Heart right ventricle (tissue), 16 donors: Measurements from ENCODE around the gene MRPL38. TPM values are rescaled to one million over a fixed set of nuclear protein-coding genes. Genes with fewer than 3 reads are reported as not detected.

Experiments used
- ATAC-seq, 8 donors: fragments of 200-7000 bp; cut with Tn5 transposase; one replicate each; pipeline ENCODE4 v1.9.1; 2020; ENCODE audit warnings: mild to moderate bottlenecking in 8 of 8, moderate library complexity in 8 of 8, moderate number of reproducible peaks in 1 of 8
- DNase-seq, 2 donors: peaks; one replicate each; pipeline ENCODE4 v3.0.0-alpha.2; 2020
- H3K27ac ChIP-seq, 10 donors: fragments of 200-600 bp; sonication (generic) in 2 of 10; one replicate each; pipeline versions ENCODE4 v1.5.0 to v1.8.0; 2020 to 2022; ENCODE audit warnings: mild to moderate bottlenecking in 3 of 10
- H3K27me3 ChIP-seq, 7 donors: fragments of 200-600 bp; one replicate each; pipeline ENCODE4 v1.8.0; 2021 to 2022; ENCODE audit warnings: mild to moderate bottlenecking in 2 of 7
- H3K36me3 ChIP-seq, 9 donors: fragments of 200-600 bp; sonication (generic) in 1 of 9; one replicate each; pipeline versions ENCODE4 v1.5.0 to v1.8.0; 2020 to 2022; ENCODE audit warnings: mild to moderate bottlenecking in 2 of 9
- H3K4me1 ChIP-seq, 9 donors: fragments of 200-600 bp; sonication (generic) in 1 of 9; one replicate each; pipeline versions ENCODE4 v1.5.0 to v1.8.0; 2020 to 2022; ENCODE audit warnings: mild to moderate bottlenecking in 4 of 9
- H3K4me3 ChIP-seq, 10 donors: fragments of 200-600 bp; sonication (generic) in 2 of 10; one replicate each; pipeline versions ENCODE4 v1.5.0 to v1.8.0; 2020 to 2022; ENCODE audit warnings: mild to moderate bottlenecking in 7 of 10, moderate library complexity in 2 of 10
- H3K9me3 ChIP-seq, 11 donors: fragments of 200-600 bp in 10 of 11; sonication (generic) in 2 of 11; one replicate each; pipeline versions ENCODE4 v1.5.0 to v1.8.0; 2013 to 2022; ENCODE audit warnings: mild to moderate bottlenecking in 2 of 11, control low read depth in 1 of 11, moderate library complexity in 1 of 11
- CTCF ChIP-seq, 9 donors: fragments of 200-600 bp; sonication (generic) in 2 of 9; IDR thresholded peaks; one replicate each; pipeline versions ENCODE4 v1.5.0 to v1.8.0; 2021 to 2022; ENCODE audit warnings: antibody characterized with exemption in 9 of 9, mild to moderate bottlenecking in 5 of 9, moderate library complexity in 1 of 9
- WGBS, 2 donors: extraction: QIAGEN DNeasy Blood & Tissue Kit; methylation state at CpG; one replicate each; pipeline ENCODE4 v1.1.7; 2013; ENCODE audit warnings: inconsistent platforms in 1 of 2; 5-methylcytosine and 5-hydroxymethylcytosine counted together
- intact Hi-C, 10 donors: fragments of 100-400 bp; cut with DNase I; formaldehyde crosslinking; loops; one replicate each; pipeline versions ENCODE4 v1.11.1 to v1.14.2; 2022
- polyA plus RNA-seq, 2 donors: library from polyadenylated mRNA; stranded (reverse); fragments of 200-250 nt; gene quantifications; one replicate each; pipeline ENCODE4 v1.2.3, GENCODE V29; 2013
- total RNA-seq, 10 donors: library from RNA; stranded (reverse); fragmentation: NEBNext Ultra II Directional in 3 of 10; extraction: Animal tissue kit (Norgen Biotek cat#: 25700) in 3 of 10; gene quantifications; one replicate each; pipeline versions ENCODE4 v1.2.1 to v1.2.4, GENCODE V29; 2021 to 2023
- donor health status: Arrhythmogenic right ventricular cardiomyopathy.
- donor health status: ischemic (EF 13 %, LVEDD 7.1; RV severe dilation, severe dysfunction).
- donor health status: healthy with polysubstance abuse.
- donor health status: DM: no; HTN: yes; CAD: no.
- donor health status: DM: no; HTN: no; CAD: no.
- donor health status: ischemic (EF 25% LVEDD 6.9; RV normal size, moderate dysfunction).
- donor health status: ischemic (EF 25% LVEDD 5.7; RV mildly dilated, moderate dysfunction).
- donor health status: healthy.
- donor health status: DM: yes; HTN: yes; CAD: no.
- donor health status: Ischemic cardiomyopathy.
- donor health status: ischemic (EF 35%, LVEDD 5.7; RV mildly dilated, moderate dysfunction).
- donor health status: nonischemic (EF 11% LVEDD 7.7; RV severe dilation, severe dysfunction).
- donor health status: DM: yes; HTN: yes; CAD: no.
- donor health status: PGD.
- donor health status: ischemic (EF 29% LVEDD 5.4; RV normal size, mild dysfunction).
- donor health status: nonischemic (EF 23%, LVEDD 6.1; RV moderate dilation, normal function).

MRPL38 gene
- total and polyA plus RNA-seq, 12 donors = 86.0 to 160 (median 96.5) TPM

- peak within 1 kb of the TSS; percentile 40 to 94 (median 74) for H3K4me3 ChIP-seq
- peaks cover 0 to 16% (median 10%) of the 10 kb centered on the region in 9 donors for H3K4me1 ChIP-seq
- peak; percentile 99 for ATAC-seq
- H3K36me3 ChIP-seq = peaks cover 0 to 36% (median 0%) of the 10 kb centered on the region in 9 donors
- H3K27ac ChIP-seq = peak within 1 kb of the TSS in 9 of 10 donors; percentile 33 to 86 (median 79)
- peak; percentile 93 to 94 for DNase-seq
- H3K27me3 ChIP-seq = no peaks in the 10 kb centered on the region
- H3K9me3 ChIP-seq = no peaks in the 10 kb centered on the region
- intact Hi-C loops = loop anchor here in 1 of 10 donors (5.0 kb wide), 1 partner anchor 36 kb away; the partner anchor contains the start of genes ACOX1 and TEN1
- no peak for TF ChIP-seq CTCF (IDR thresholded peaks at IDR 0.05)
- WGBS, 2 donors = 0% methylated on average over 61 to 63 of the region's 63 CpGs
Observed at GRCh38 chr17:75940727-75941441, 36.2 kb upstream of the MRPL38 start, which contains the start of gene FBF1. Gene FBF1, minus strand, starts transcription at chr17:75941042. Its CDS starts 2,893 bp downstream, at chr17:75938149.

- no peak overlapping the region for H3K27ac ChIP-seq
- ATAC-seq (no peak), DNase-seq (no peak)
- peaks cover 0 to 3% (median 0%) of the 10 kb centered on the region in 9 donors for H3K36me3 ChIP-seq
- intact Hi-C loops = loop anchor here in 1 of 10 donors (5.0 kb wide), 1 partner anchor 45 kb away; no protein-coding TSS in a partner anchor
- WGBS, 2 donors = 81 to 82% methylated on average over 13 of the region's 13 CpGs
- H3K9me3 ChIP-seq = no peaks in the 10 kb centered on the region
- no peak for TF ChIP-seq CTCF (IDR thresholded peaks at IDR 0.05)
- no peak overlapping the region for H3K4me3 ChIP-seq
- H3K27me3 ChIP-seq = no peaks in the 10 kb centered on the region
- peaks cover 0 to 16% (median 10%) of the 10 kb centered on the region in 9 donors for H3K4me1 ChIP-seq
Observed at GRCh38 chr17:75937652-75938051, 33.0 kb upstream of the MRPL38 start.

GRCh38 chr17:75933808-75934207 is 29.1 kb upstream of the MRPL38 start:
- Histone ChIP-seq H3K27me3 (no peaks in the 10 kb centered on the region), H3K36me3 (peaks cover 0 to 4% (median 0%) of the 10 kb centered on the region in 9 donors), H3K4me3 (no peak overlapping the region), H3K4me1 (no peaks in the 10 kb centered on the region), H3K9me3 (no peaks in the 10 kb centered on the region), H3K27ac (no peak overlapping the region)
- 86 to 96% methylated on average over 4 of the region's 4 CpGs for WGBS, 2 donors
- DNase-seq (no peak), ATAC-seq (no peak)
- intact Hi-C loops = no loop called here
- TF ChIP-seq CTCF (IDR thresholded peaks at IDR 0.05) = no peak

- no peak for ATAC-seq
- 93% methylated on average over 5 of the region's 5 CpGs for WGBS, 2 donors
- Histone ChIP-seq H3K9me3 (no peaks in the 10 kb centered on the region), H3K4me1 (no peaks in the 10 kb centered on the region), H3K27me3 (no peaks in the 10 kb centered on the region), H3K36me3 (peaks cover 0 to 4% (median 0%) of the 10 kb centered on the region in 9 donors), H3K27ac (no peak overlapping the region), H3K4me3 (no peak overlapping the region)
- TF ChIP-seq CTCF (IDR thresholded peaks at IDR 0.05) = no peak
- no peak for DNase-seq
- intact Hi-C loops = no loop called here
Observed at GRCh38 chr17:75932852-75933251, 28.2 kb upstream of the MRPL38 start.
